GM21619 (cell line): ENCODE results near the gene ASTL.
"Not testable (repeated sequence)": the region's sequence is repeated elsewhere in the genome, so short reads cannot be mapped to it uniquely, and the experiment has no call there.

Source experiments
- ATAC-seq: cut with Tn5 transposase; IDR thresholded peaks from one replicate; pipeline ENCODE4 v1.9.1; 2021; ENCODE audit not compliant: unreplicated experiment

Gene ASTL

GRCh38 chr2:96099861-96100798 is 38.2 kb downstream of the ASTL start:
- no peak for ATAC-seq

- ATAC-seq: no peak
These were observed 39.3 kb downstream of the ASTL start for GRCh38 chr2:96098900-96099590.

DNA sequence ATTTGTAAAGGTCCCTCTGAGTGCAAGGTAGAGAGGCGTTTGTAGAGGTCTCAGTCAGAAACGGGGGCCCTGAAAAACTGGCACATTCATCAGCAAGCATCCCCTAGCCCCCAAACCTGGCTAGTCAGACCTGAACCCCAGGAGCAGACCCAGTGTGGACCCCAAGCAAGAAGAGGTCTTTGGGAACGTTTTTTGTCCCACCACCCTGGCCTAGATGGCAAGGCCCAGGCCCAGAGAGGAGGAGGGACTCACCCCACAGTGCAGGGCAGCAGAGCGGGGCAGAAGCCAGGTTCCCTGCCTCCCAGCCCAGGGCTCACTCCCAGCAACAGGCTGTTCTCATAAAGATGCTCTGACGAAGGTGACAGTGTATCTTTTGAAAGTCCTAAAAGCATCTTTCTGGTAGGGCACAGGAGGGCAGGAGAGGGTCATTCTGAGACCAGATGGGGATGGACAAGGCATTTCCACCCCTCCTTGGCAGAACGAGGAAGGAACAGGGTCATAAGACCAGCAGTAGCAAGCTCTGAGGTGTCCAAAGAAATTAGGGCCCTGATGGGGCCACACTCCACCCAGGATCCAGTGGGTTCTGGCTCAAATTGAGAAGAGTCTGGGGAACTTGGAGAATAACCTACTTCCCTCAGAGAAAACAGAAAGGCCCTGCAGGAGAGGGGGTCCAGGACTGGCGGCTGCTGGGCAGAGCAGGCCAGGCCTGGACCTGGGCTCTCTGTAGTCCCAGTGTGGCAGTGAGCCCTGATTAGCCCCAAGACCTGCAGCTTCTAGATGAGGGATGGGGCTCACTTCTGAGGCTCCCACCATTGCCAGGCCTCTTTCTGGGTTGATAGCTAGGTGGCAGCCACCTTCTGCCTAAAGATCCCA is 40.1 kb downstream of the ASTL start:
- no peak for ATAC-seq

DNA sequence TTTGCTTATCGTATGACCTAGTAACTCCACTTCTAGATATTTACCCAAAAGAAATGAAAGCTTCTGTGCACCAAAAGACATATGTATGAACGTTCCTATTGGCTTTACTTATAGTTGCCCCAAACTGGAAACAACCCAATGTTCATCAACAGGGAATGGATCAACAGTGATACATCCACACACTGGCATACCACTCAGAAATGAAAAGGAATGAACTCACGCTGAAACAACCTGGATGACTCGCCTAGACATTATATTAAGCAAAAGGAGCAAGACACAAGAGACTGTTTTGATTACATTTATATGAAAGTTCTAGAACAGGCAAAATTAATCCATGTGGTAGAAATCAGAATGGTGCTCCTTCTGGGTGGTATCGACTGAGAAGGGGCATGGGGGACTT is 40.9 kb downstream of the ASTL start:
- ATAC-seq: no peak

DNA sequence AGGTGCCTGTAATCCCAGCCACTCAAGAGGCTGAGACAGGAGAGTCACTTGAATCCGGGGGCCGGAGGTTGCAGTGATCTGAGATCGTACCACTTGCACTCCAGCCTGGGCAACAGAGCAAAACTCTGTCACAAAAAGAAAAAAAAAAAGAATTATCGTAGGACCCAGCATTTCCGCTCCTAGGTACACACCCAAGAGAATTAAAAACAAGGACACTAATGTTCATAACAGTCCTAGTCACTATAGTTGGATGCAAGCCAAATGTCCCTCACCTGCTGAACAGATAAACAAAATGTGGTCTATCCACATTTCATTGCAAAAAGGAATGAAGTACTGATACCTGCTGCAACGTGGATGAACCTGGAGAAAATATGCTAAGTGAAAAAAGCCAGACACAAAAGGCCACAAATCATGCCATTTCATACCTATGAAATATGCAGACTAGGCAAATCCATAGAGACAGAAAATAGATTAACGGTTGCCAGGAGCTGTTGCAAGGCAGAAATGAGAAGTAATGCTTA is 43.1 kb downstream of the ASTL start:
- no peak for ATAC-seq

DNA sequence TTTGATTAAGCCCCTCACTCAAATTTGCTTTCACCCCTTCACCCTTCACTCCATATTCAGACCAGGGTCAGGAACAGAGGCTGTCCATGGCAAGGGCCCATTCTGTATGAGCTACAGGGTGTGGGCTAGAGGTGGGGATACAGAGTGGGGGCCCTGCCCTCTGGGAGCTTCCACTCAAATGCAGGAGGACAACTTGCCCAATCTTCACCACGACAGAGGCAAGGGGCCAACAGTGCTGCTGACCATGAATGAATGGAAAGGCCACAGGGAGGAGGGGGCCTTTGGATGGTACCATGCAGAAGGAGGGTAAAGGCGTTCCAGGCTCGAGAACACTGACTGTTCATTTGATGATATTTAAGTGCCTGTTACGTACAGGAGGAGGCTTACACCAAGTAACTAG is 44.8 kb downstream of the ASTL start:
- ATAC-seq: no peak

DNA sequence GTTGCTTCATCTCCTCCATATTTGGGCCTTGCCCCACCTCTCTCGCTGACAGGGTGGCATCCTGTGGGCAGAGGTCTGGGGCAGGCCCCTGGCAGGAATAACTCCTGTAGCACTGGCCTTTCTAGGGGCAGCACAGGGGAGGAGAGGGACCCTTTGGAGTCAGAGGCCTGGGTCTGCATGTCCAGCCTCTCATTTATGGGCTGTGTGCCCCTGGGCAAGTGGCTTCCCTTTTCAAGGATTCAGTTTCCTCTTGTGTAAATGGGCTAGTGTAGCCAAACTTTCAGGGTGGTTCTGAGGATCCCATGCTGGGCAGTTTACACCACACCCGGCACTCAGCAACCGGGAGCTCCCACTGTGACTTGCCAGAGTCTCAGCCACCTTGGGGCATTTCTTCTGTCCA is 45.4 kb downstream of the ASTL start:
- no peak for ATAC-seq

GRCh38 chr2:96092573-96092877 is 45.8 kb downstream of the ASTL start:
- no peak for ATAC-seq

DNA sequence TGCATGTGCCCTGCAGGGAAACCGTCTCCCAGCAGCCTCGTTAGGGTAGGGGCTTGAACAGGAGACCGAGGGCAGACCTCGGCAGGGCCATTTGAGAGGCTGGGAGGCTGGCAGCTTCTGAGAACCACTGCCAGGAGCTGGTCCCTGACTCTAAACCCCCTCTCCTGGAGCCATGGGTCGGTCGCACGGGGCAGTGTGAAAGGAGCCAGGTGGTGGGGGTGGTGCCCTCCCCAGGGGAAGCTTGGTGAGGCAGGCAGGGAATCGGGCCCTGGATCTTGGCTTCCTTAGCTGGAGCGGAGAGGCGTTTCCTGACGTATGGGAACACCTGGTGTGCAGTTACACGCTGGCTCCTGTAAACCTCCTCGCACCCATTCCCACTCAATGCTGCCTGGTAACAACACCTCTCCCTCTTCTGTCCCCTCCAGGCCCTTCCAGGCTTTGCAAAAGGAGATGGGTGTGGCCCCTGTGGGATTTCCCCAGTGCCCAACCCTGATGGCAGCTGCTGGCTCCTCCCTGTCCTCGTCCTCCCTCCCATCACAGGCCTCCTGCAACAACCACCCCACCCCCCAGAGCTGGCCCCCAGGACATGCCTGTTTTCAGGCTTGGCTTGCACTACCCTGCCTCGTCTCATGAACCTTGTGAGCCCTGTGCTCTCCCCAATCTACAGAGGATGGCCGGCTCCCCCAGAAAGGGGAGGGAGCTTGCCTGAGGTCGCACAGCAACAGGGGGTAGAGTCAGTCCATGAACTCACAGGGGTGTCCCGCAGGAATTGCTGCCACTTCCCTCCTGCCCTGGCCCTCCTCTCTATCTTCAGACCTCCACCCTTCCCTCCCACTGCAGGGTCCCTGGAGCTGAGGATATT is 46.4 kb downstream of the ASTL start:
- no peak for ATAC-seq

GRCh38 chr2:96091141-96091710 is 47.1 kb downstream of the ASTL start:
- ATAC-seq: no peak

GRCh38 chr2:96090196-96090926 is 47.9 kb downstream of the ASTL start:
- ATAC-seq: no peak

DNA sequence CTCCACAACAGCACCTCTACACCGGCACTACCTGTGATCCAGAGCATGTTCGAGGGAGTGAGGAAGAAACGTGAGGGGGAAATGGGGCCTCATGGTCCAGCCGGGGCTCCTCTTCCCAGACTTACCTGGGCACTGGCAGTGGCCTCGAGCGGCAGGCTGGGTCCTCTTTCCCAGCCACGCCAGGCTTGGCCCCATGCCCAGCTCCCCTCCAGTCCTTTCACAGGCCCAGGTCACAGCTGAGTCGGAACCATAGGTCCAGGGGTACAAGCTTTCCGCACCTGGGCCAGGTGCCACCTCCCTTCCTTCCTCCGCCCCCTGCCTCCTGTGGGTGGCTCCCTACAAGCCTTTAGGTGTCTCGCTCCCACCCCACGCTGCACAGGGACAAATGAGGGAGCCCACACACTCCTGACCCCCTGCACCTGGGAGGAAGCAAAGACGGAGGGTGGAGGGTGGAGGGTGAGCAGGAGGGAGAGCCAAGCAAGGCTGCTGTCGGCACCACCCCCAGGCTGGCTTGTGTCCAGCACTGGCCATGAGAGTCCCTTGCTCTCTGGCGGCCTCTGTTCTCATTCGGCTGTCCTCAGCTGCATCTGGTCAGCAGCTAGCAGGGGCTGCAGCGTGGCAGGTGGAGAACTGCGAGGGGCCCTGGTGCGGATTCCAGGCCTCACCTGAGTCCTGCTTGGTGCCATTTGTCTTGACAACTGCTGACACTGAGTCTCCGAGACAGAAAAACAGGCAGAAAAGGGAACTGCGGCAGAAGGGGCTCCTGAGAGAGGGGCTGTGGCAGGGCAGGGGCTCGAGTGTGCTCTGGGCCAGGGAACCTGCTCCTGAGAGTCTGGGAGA is 48.7 kb downstream of the ASTL start:
- no peak for ATAC-seq

DNA sequence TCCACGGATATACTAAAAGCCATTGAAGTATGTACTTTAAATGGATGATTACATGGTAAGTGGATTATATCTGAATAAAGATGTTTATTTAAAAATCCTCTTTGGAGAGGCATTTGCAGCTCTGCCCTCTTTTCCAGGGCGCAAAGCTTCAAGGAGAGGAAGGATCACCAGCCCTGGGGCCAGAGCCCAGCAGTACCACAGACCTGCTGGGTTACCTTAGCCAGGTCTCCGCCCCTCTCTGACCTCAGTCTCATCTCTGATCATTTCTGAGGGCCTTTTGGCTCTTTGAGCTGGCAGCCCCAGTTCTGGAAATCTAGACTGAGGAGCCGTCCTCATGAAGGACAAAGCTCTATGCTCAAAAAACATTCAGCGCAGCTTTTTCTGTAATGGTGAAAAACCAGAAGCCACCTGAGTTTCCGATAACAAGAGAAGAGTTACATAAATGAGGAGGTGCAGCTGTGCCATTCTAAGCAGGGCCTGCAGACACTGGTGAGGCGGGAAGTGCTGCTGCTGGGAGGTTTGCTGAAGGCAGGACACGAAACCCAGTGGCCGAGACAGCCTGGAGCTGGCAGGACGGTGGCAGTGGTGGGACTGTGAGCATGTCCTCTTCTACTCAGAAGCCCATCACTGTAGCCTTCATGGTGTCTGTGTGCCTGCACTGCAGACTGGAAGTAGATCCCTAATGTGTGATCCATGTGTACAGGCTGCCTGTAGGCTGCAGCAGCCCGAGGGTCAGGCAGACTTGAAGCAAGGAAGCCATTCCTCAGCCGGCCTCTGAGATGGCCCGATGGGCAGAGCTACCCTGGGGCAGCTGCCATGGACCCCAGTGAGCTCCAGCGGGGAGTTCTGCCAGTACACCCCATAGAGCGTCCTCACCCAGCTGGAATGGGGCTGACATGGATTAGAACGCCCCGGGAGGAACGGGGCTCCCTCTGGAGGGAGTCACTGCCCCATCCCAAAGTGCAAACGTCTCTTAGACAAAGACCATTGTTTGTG is 49.7 kb downstream of the ASTL start:
- no peak for ATAC-seq

GRCh38 chr2:96087130-96087529 is 51.2 kb downstream of the ASTL start:
- ATAC-seq: no peak

DNA sequence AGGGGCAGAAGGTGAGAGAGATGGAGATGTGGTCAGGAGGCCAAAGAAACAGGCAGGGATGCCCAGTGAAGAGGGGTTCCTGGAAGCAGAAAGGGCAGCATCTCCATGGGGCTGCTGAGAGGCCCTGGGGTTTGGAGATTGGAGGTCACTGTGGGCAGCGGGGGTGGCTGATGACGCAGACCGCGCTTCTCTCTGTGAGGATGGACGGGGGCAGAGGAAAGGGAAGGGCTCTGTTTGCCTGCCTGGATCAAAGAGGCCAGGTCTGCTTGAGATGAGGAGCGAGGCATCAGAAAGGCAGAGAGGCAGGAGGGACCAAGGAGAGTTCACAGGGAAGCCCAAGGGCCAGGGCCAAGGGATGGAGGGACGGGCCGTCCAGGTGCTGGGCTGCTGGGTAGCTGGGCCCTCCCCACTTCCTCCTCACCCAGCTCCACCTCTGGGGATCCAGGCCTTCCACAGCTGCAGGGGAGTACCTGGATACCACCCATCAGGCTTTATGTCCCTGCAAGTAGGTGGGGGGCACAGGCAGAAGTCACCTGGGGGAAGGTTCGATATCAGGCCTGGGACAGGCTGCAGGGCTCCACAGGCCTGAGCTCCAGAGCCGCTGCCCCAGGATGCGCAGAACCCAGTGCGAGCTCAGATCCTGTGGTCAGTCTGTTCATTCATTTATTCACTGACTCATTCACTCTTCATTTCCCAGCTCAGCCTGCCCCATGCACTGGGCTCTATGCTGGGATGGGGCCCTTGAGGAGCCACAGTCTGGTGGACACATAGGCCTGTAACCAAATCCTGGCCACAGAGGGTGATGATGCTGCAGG is 52.6 kb downstream of the ASTL start:
- no peak for ATAC-seq

GRCh38 chr2:96084858-96085518 is 53.3 kb downstream of the ASTL start:
- ATAC-seq: not testable (repeated sequence)
